GM04504 (cell line): Measurements from ENCODE around the gene NXPH2.
A peak's percentile ranks its signal among the peaks of the same experiment; 100 is the strongest.
"Not testable (repeated sequence)": the region's sequence is repeated elsewhere in the genome, so short reads cannot be mapped to it uniquely, and the experiment has no call there.

Source experiments
- DNase-seq: peaks from one replicate; pipeline ENCODE4 v3.0.0-alpha.2; 2012; ENCODE audit warnings: low read depth

NXPH2 gene

GRCh38 chr2:138711812-138712211 is 68.4 kb downstream of the NXPH2 start:
- DNase-seq = no peak

DNA sequence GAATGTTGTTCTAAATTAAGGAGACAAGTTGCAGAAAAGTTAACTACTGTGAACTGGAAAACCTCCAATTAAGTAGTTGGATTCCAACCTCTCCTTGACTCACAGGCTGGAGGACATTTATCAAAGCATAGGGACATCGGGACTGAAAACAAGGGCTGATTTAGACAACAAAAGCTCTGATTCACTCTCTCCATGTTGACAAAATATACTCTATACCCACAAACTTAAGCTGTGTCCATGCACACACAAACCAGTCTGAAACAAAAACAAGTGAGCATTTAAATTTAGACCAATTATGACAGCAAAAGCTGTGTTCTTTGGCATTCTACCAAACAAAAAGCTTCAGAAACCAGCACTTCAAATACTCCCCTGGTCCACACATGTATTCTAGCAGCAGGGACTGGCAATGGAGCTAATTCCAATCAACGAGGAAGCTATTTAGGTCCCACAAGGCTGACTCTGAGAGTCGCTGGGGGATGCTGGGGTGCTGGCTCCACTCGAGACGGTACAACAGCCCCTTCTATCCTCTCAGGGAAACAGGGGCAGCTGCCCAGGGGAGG is 71.4 kb downstream of the NXPH2 start:
- peak; percentile 33 for DNase-seq

GRCh38 chr2:138707392-138708074 is 72.7 kb downstream of the NXPH2 start:
- DNase-seq = peak; percentile 46

DNA sequence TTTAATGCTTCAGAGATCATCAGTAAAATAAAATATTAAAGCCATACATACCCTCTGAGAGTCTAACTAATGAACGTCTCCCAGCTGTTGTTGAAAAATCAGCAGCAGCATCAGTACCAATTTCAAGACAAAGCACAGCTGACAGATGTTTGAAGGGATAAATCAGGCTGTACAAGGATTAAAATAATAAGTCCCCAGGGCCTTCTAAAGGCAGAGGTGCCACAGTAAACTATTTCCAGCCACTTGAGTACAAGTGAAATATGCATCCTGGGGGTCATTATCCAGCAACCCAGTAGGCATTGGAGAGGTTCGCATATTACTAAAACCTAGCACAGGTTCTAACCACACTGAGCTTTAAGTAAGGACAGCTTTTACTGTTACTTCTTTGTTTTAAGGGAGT is 76.9 kb downstream of the NXPH2 start:
- no peak for DNase-seq

DNA sequence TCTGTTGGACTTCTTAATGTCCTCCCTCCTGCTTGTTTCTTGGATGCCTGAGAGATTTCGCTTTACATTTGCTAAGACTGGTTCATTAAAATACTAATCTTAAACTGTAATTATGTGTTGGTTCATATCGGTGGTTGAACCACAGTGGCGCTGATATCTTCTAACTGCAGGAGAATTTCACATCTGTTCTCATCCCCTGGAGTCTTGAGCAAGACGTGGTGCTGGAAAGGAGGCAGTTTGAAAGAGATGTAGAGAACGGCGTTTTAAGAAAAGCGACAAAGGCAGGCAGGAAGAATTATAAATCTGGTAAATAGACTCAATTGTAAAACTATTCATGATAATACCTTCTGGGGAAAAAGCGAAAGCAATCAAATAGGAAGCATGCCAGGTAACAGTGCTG is 79.5 kb downstream of the NXPH2 start:
- DNase-seq = no peak

GRCh38 chr2:138699421-138699820 is 80.8 kb downstream of the NXPH2 start:
- no peak for DNase-seq

- no peak for DNase-seq
Observed at GRCh38 chr2:138698428-138698827, 81.8 kb downstream of the NXPH2 start.

GRCh38 chr2:138691667-138692066 is 88.5 kb downstream of the NXPH2 start:
- DNase-seq = no peak

DNA sequence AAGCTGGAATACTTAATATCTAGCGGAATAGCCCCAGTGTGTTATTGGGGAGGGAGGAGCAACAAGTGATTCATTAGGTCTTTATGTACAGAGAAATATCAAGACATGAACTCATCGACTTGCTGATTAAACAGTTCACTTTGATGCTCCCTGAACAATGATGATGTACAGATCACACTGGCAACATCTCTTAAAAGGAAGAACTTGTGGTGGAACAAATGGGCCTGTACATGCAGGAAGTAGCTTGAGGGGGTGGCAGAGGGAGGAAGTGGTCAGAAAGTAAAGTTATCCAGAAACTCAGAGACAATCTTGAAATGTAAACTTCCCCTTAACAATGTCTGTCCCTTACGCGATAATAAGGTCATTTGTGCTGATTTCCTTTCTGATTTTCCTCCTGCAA is 90.5 kb downstream of the NXPH2 start:
- no peak for DNase-seq

GRCh38 chr2:138682163-138682562 is 98.0 kb downstream of the NXPH2 start:
- no peak for DNase-seq

- no peak for DNase-seq
Observed at GRCh38 chr2:138677221-138677620, 103.0 kb downstream of the NXPH2 start.

GRCh38 chr2:138676619-138677021 is 103.6 kb downstream of the NXPH2 start:
- no peak for DNase-seq

GRCh38 chr2:138671566-138671965 is 108.6 kb downstream of the NXPH2 start:
- DNase-seq = no peak

GRCh38 chr2:138670734-138671133 is 109.5 kb downstream of the NXPH2 start:
- no peak for DNase-seq

DNA sequence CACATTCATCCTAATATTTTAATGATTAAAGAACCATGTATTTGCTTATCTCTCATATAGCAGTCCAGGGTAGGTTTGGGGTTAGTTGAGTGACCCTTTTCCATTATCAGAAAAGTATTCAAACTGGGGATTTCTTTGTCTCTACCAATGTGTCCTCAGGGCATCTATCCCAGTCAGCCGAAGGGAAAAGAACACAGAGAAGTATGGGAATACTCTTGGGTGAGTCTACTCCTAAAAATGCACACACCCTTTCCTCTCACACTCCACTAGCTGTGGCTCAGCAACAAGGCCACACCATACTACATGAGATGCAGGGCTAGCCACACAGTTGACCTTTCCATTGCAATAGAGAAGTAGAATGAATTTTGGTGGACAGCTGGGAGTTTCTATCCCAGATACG is 114.3 kb downstream of the NXPH2 start:
- no peak for DNase-seq

DNA sequence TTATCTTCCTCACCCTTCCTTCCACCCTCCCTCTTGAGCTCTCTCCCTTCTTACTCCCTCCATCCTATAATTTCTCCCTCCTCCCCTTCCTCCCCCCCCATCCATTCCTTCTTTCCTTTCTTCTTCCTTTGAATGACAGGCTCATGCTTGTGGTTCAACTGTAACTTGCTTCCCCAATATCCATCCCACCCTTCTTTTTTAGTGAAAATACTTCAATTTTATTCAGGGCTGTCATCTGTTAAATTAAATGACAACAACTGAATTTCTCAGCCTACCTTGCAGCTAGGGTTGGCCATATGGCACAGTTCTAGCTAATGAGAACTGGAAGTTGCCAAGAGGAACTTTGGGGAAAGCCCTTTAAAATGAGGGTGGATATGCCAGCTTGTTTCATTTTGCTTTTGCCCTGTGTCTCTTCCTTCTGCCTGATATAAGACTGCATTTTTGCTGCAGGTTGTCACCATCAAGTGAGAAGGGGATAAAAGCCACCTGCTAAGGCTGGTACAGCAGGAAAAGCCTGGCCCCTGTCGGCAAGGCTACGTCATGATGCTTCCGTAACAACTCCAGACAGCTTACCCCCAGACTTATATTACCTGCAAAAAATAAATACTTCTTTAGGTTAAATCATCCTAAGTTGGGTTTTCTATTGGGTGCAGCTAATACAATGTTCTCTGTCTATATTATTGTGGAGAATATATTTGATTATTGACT is 121.8 kb downstream of the NXPH2 start:
- DNase-seq = no peak

DNA sequence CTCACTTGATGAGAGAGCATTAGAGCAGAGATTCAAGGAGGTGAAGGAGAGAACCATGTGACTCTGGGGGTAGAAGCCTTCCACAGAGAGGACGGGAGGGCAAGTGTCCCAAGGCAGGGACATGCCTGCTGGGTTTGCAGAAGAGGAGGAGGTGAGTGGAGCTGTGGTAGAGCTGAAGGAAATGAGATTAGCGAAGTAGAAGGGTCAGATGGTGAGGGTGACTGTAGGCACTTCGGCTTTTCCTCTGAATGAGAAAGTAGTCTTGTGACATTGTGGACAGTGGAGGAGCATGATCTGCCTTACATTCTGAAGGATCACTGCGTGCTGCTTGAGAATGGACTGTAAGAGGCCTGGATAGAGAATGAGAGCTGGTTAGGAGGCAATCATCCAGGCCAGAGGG is 126.0 kb downstream of the NXPH2 start:
- no peak for DNase-seq

GRCh38 chr2:138652378-138652777 is 127.8 kb downstream of the NXPH2 start:
- no peak for DNase-seq

- DNase-seq = no peak
Observed at GRCh38 chr2:138649571-138649970, 130.6 kb downstream of the NXPH2 start.

GRCh38 chr2:138648606-138649005 is 131.6 kb downstream of the NXPH2 start:
- no peak for DNase-seq

GRCh38 chr2:138644776-138645175 is 135.4 kb downstream of the NXPH2 start:
- DNase-seq = not testable (repeated sequence)

DNA sequence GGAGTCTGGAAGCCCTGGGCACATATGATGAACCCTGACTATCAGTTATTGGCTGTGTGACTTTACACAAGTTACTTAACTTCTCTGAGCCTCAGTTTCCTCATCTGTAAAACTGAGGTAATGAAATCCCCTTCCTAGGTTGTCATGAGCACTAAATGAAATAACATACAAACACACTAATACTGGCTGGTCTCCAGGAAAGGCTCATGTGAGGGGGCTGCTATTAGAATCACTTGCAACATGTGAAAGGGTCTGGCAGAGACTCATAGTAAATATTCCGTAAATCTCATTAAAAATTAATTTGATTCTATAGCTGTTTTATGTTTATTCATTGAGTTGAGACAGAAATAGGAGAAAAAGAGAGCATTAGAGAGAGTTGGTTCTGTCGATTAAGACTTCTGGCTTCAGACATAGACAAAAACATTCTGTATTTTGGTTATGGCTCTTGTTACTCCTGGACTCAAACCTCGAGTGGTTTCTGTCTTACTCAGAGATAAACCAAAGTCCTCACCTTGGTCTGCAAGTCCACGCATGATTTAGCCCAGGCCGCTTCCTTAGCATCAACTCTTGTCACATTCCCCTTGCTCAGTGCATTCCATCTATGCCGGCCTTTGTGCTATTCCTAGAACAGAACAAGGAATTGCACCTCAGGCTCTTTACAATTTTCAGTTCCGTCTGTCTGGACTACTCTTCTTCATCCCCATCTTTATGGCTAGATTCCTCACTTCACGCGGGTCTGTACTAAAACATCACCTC is 139.1 kb downstream of the NXPH2 start:
- no peak for DNase-seq

- no peak for DNase-seq
Observed at GRCh38 chr2:138637686-138638085, 142.5 kb downstream of the NXPH2 start.
